ENCODE results near the gene CFAP46.

- TF ChIP-seq, protein P1, sequence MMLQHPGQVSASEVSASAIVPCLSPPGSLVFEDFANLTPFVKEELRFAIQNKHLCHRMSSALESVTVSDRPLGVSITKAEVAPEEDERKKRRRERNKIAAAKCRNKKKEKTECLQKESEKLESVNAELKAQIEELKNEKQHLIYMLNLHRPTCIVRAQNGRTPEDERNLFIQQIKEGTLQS (IDR thresholded peaks at IDR 0.05; ENCODE audit: insufficient read depth, low read depth, low read length): no peak
- TF ChIP-seq CTCF (IDR thresholded peaks at IDR 0.05; ENCODE audit: control extremely low read depth in 1 of 3, insufficient read depth in 1 of 3, low read depth in 1 of 3, low read length in 3 of 3): no peak
- TF ChIP-seq CBX5 (IDR thresholded peaks at IDR 0.05; ENCODE audit: low read depth, low read length): no peak
- TF ChIP-seq MAX (IDR thresholded peaks at IDR 0.05): no peak
- no peak for TF ChIP-seq EGR1 (IDR thresholded peaks at IDR 0.05; ENCODE audit: borderline replicate concordance, low read depth, low read length)
- TF ChIP-seq NANOG (IDR thresholded peaks at IDR 0.05; ENCODE audit: insufficient read depth, low read depth, low read length, poor library complexity, severe bottlenecking): no peak
- no peak for TF ChIP-seq YY1 (IDR thresholded peaks at IDR 0.05; ENCODE audit: low read depth, low read length)
Measured at GRCh38 chr10:132856869-132857524, 85.4 kb downstream of the CFAP46 start.
